CD4-positive, alpha-beta T cell (primary cell): ENCODE measurements around the gene PLCB1. TPM values are rescaled to one million over a fixed set of nuclear protein-coding genes. Genes with fewer than 3 reads are reported as not detected.

ENCODE experiments used
- ATAC-seq: fragments of 200-7000 bp; cut with Tn5 transposase; one replicate; pipeline ENCODE4 v1.10.0; 2022; ENCODE audit warnings: mild to moderate bottlenecking; ENCODE audit not compliant: poor library complexity
- CTCF ChIA-PET: fragments of 350-600 bp; sonication (Branson Sonifier 250); formaldehyde crosslinking; loops from one replicate; lab custom pipeline; 2021; ENCODE audit warnings: antibody characterized with exemption, inconsistent platforms; lab: Charles Lee
- POLR2A ChIA-PET: fragments of 350-600 bp; sonication (Branson Sonifier 250); formaldehyde crosslinking; loops from one replicate; lab custom pipeline; 2021; ENCODE audit warnings: antibody characterized with exemption, inconsistent platforms; lab: Charles Lee
- DNase-seq, 14 experiments: peaks; one replicate each; pipeline ENCODE4 v3.0.0-alpha.2; 2013 to 2020; ENCODE audit warnings: mixed read lengths in 2 of 14
- H3K27ac ChIP-seq, 2 donors: one replicate each; pipeline versions ENCODE4 v1.5.1 to v1.7.0; 2013; ENCODE audit warnings: low read length in 2 of 2, low read depth in 1 of 2, mild to moderate bottlenecking in 1 of 2
- H3K27me3 ChIP-seq, 2 experiments: 1 replicate in 1 of 2; 2 replicates in 1 of 2; pipeline versions ENCODE4 v1.6.1 to v1.7.0; 2013; ENCODE audit warnings: low read length in 2 of 2, control low read depth in 1 of 2, mild to moderate bottlenecking in 1 of 2, moderate library complexity in 1 of 2; ENCODE audit not compliant: insufficient read depth in 2 of 2, control insufficient read depth in 1 of 2
- H3K36me3 ChIP-seq: one replicate; pipeline ENCODE4 v1.6.1; 2013; ENCODE audit warnings: low read length, control low read depth; ENCODE audit not compliant: insufficient read depth
- H3K4me1 ChIP-seq: one replicate; pipeline ENCODE4 v1.6.1; 2013; ENCODE audit warnings: low read length, control low read depth; ENCODE audit not compliant: insufficient read depth
- H3K4me3 ChIP-seq: one replicate; pipeline ENCODE4 v1.5.1; 2013; ENCODE audit warnings: mild to moderate bottlenecking, low read length, moderate library complexity
- H3K9me3 ChIP-seq, 2 experiments: 1 replicate in 1 of 2; 2 replicates in 1 of 2; pipeline versions ENCODE4 v1.6.1 to v1.7.0; 2013; ENCODE audit warnings: low read length in 2 of 2, mild to moderate bottlenecking in 2 of 2, control low read depth in 1 of 2, moderate library complexity in 1 of 2; ENCODE audit not compliant: control insufficient read depth in 1 of 2, insufficient read depth in 1 of 2
- H3K27ac Mint-ChIP-seq: one replicate; pipeline ENCODE4 v1.8.0; 2020; ENCODE audit warnings: mixed read lengths
- H3K27me3 Mint-ChIP-seq: one replicate; pipeline ENCODE4 v1.8.0; 2021; ENCODE audit warnings: mixed read lengths
- H3K36me3 Mint-ChIP-seq: one replicate; pipeline ENCODE4 v1.8.0; 2021; ENCODE audit warnings: low read depth, mixed read lengths
- H3K4me1 Mint-ChIP-seq: one replicate; pipeline ENCODE4 v1.8.0; 2021; ENCODE audit warnings: low read depth, mixed read lengths
- H3K4me3 Mint-ChIP-seq: one replicate; pipeline ENCODE4 v1.8.0; 2020; ENCODE audit warnings: mild to moderate bottlenecking, mixed read lengths
- H3K9me3 Mint-ChIP-seq: one replicate; pipeline ENCODE4 v1.8.0; 2020; ENCODE audit warnings: mixed read lengths
- CTCF ChIP-seq: fragments of 200-600 bp; IDR thresholded peaks from one replicate; pipeline ENCODE4 v1.8.0; 2022; ENCODE audit warnings: antibody characterized with exemption, mild to moderate bottlenecking
- intact Hi-C, 2 experiments: fragments of 100-400 bp; cut with DNase I in 1 of 2; cut with micrococcal nuclease in 1 of 2; formaldehyde crosslinking; loops; one replicate each; pipeline versions ENCODE4 v1.15.1 to v1.9.0; 2023 to 2025; cut with DNase I, micrococcal nuclease
- total RNA-seq, 174 experiments: library from RNA in 2 of 174; stranded (reverse) in 2 of 174; gene quantifications; one replicate each; pipeline ENCODE4 v1.2.3 and lab custom pipeline; 2021 to 2026

The PLCB1 gene
- total RNA-seq, 2 experiments from 2014 or later, result 3.8 to 5.6 TPM

GRCh38 chr20:8487696-8488095, 355.6 kb downstream of the PLCB1 start:
- ATAC-seq, result no peak
- no peak for TF ChIP-seq CTCF
- Mint-ChIP-seq H3K9me3 (no peaks in the 10 kb centered on the region), H3K4me1 (no peaks in the 10 kb centered on the region), H3K4me3 (no peak overlapping the region), H3K27ac (no peak overlapping the region), H3K36me3 (no peaks in the 10 kb centered on the region), H3K27me3 (no peaks in the 10 kb centered on the region)
- Histone ChIP-seq H3K9me3 (no peaks in the 10 kb centered on the region), H3K4me1 (no peaks in the 10 kb centered on the region), H3K27me3 (no peaks in the 10 kb centered on the region), H3K36me3 (no peaks in the 10 kb centered on the region), H3K27ac (no peak overlapping the region), H3K4me3 (no peak overlapping the region)
- POLR2A ChIA-PET, result no interaction called here
- no peak for DNase-seq
- CTCF ChIA-PET, result no interaction called here
- intact Hi-C loops, result no loop called here

GRCh38 chr20:8489094-8489883, 357.2 kb downstream of the PLCB1 start:
- Mint-ChIP-seq H3K4me3 (no peak overlapping the region), H3K9me3 (no peaks in the 10 kb centered on the region), H3K27ac (no peak overlapping the region), H3K27me3 (no peaks in the 10 kb centered on the region), H3K4me1 (no peaks in the 10 kb centered on the region), H3K36me3 (no peaks in the 10 kb centered on the region)
- Histone ChIP-seq H3K27me3 (no peaks in the 10 kb centered on the region), H3K27ac (no peak overlapping the region), H3K36me3 (no peaks in the 10 kb centered on the region), H3K4me1 (no peaks in the 10 kb centered on the region), H3K9me3 (no peaks in the 10 kb centered on the region), H3K4me3 (no peak overlapping the region)
- no peak for TF ChIP-seq CTCF
- no peak for DNase-seq
- no peak for ATAC-seq
- intact Hi-C loops, result no loop called here
- ChIA-PET CTCF (no interaction called here), POLR2A (no interaction called here)

- CTCF ChIA-PET, result no interaction called here
- POLR2A ChIA-PET, result no interaction called here
- no peak overlapping the region for H3K27ac ChIP-seq
- no peak for TF ChIP-seq CTCF
- no peaks in the 10 kb centered on the region for H3K27me3 ChIP-seq
- intact Hi-C loops, result no loop called here
- H3K4me1 Mint-ChIP-seq, result no peaks in the 10 kb centered on the region
- H3K4me1 ChIP-seq, result no peaks in the 10 kb centered on the region
- H3K9me3 ChIP-seq, result no peaks in the 10 kb centered on the region
- no peak for DNase-seq
- no peak overlapping the region for H3K27ac Mint-ChIP-seq
- no peaks in the 10 kb centered on the region for H3K27me3 Mint-ChIP-seq
- no peaks in the 10 kb centered on the region for H3K36me3 ChIP-seq
- no peaks in the 10 kb centered on the region for H3K36me3 Mint-ChIP-seq
- ATAC-seq, result no peak
- H3K4me3 ChIP-seq, result no peak overlapping the region
- no peak overlapping the region for H3K4me3 Mint-ChIP-seq
- H3K9me3 Mint-ChIP-seq, result no peaks in the 10 kb centered on the region
These were observed 358.2 kb downstream of the PLCB1 start for GRCh38 chr20:8490076-8490830.
